K562 (cell line): ENCODE data around the gene MLYCD. TPM values are rescaled to one million over a fixed set of nuclear protein-coding genes. Genes with fewer than 3 reads are reported as not detected.

Experiments used
- ATF4 ChIP-seq: fragments of 450-650 bp; formaldehyde crosslinking; IDR thresholded peaks from 2 replicates; pipeline ENCODE4 v1.4.0; 2022; ENCODE audit warnings: mild to moderate bottlenecking, moderate library complexity
- BCOR ChIP-seq: fragments of 450-650 bp; IDR thresholded peaks from 2 replicates; pipeline ENCODE4 v1.6.1; 2016
- CC2D1A ChIP-seq: fragments of 450-650 bp; IDR thresholded peaks from 2 replicates; pipeline ENCODE4 v1.6.1; 2017; ENCODE audit warnings: mild to moderate bottlenecking
- CREM ChIP-seq: IDR thresholded peaks from 2 replicates; pipeline ENCODE4 v1.6.1; 2014; ENCODE audit warnings: antibody characterized with exemption, low read depth
- CTBP1 ChIP-seq: fragments of 450-650 bp; IDR thresholded peaks from 2 replicates; pipeline ENCODE4 v1.6.1; 2016; ENCODE audit warnings: borderline replicate concordance
- E2F6 ChIP-seq, 2 experiments: IDR thresholded peaks; 2 replicates each; pipeline ENCODE4 v1.6.1; 2011; ENCODE audit warnings: borderline replicate concordance in 1 of 2, control low read depth in 1 of 2, low read depth in 1 of 2, low read length in 1 of 2, mild to moderate bottlenecking in 1 of 2, mixed read lengths in 1 of 2, moderate library complexity in 1 of 2; ENCODE audit not compliant: insufficient read depth in 1 of 2, insufficient read length in 1 of 2, poor library complexity in 1 of 2, severe bottlenecking in 1 of 2; ENCODE audit errors: extremely low read depth in 1 of 2
- ETS1 ChIP-seq: conservative IDR thresholded peaks from 2 replicates; pipeline ENCODE4 v1.6.1; 2011; ENCODE audit warnings: low read depth, mild to moderate bottlenecking, low read length; ENCODE audit not compliant: control insufficient read depth
- GABPA ChIP-seq: fragments of 200-800 bp; sonication (Bioruptor generic); conservative IDR thresholded peaks from 2 replicates; pipeline ENCODE4 v1.6.1; 2016; ENCODE audit warnings: low read depth, missing genetic modification characterization, missing compliant biosample characterization
- KDM2B ChIP-seq: fragments of 250-450 bp; sonication (Bioruptor Pico); IDR thresholded peaks from 2 replicates; pipeline ENCODE4 v1.8.0; 2021; ENCODE audit warnings: mild to moderate bottlenecking, moderate library complexity
- POLR2G ChIP-seq: fragments of 200-400 bp; formaldehyde crosslinking; IDR thresholded peaks from 2 replicates; pipeline ENCODE4 v1.6.1; 2017; ENCODE audit warnings: low read depth, mild to moderate bottlenecking, antibody characterized with exemption, low read length, moderate library complexity
- PURB ChIP-seq: sonication (generic); formaldehyde crosslinking; IDR thresholded peaks from 2 replicates; pipeline ENCODE4 v1.9.0; 2021; ENCODE audit warnings: low read depth, mild to moderate bottlenecking, missing genetic modification reagents
- REST ChIP-seq, 2 experiments: fragments of 450-650 bp; formaldehyde crosslinking in 1 of 2; IDR thresholded peaks; 2 replicates each; pipeline versions ENCODE4 v1.4.0 to v1.6.1; 2014 to 2020; ENCODE audit warnings: mild to moderate bottlenecking in 2 of 2, borderline replicate concordance in 1 of 2, low read depth in 1 of 2
- SMC3 ChIP-seq: conservative IDR thresholded peaks from 2 replicates; pipeline ENCODE4 v1.6.1; 2011; ENCODE audit warnings: low read depth, low read length, improper control_type of control experiment; ENCODE audit not compliant: insufficient read depth
- TRIM24 ChIP-seq, 2 experiments: fragments of 450-650 bp; IDR thresholded peaks; 2 replicates each; pipeline ENCODE4 v1.6.1; 2016
- ZNF384 ChIP-seq: IDR thresholded peaks from 2 replicates; pipeline ENCODE4 v1.6.1; 2012; ENCODE audit warnings: low read depth, low read length, improper control_type of control experiment
- ZNF79 ChIP-seq: fragments of 250-450 bp; sonication (Bioruptor Pico); IDR thresholded peaks from 2 replicates; pipeline ENCODE4 v1.4.0; 2020; ENCODE audit warnings: low read depth, mild to moderate bottlenecking, moderate library complexity
- polyA plus RNA-seq, 8 experiments: library from polyadenylated mRNA; depleted of rRNA in 4 of 8; stranded (reverse) in 5 of 8; unstranded in 3 of 8; fragments of >200 nt; fragmentation: Nextera tagmentation in 2 of 8; fragmentation: Illumina TruSeq in 1 of 8; extraction: Ambion mirVana in 2 of 8; extraction: Trizol in 1 of 8; gene quantifications; 2 replicates each; pipeline versions ENCODE4 v1.2.1 to v1.2.3, GENCODE V29; 2011 to 2014; ENCODE audit warnings: inconsistent platforms in 1 of 8, missing spikeins in 1 of 8
- total RNA-seq, 7 experiments: library from RNA; depleted of rRNA in 6 of 7; stranded (reverse); fragments of >200 nt in 6 of 7; fragmentation: Illumina TruSeq in 2 of 7; extraction: Trizol in 2 of 7; gene quantifications; 2 replicates each; pipeline versions ENCODE4 v1.2.1 to v1.2.3, GENCODE V29; 2011 to 2021; ENCODE audit warnings: low replicate concordance in 1 of 7

MLYCD gene
- total and polyA plus RNA-seq, 9 of the 15 experiments (the other 6 are each of a cell fraction or from before 2014, with no cell fraction given): 0.15 to 2.0 (median 1.0) TPM

GRCh38 chr16:83926726-83927397 is 27.9 kb downstream of the MLYCD start (continued):
- TF ChIP-seq E2F6 (IDR thresholded peaks at IDR 0.05; ENCODE audit: borderline replicate concordance in 1 of 2, extremely low read depth in 1 of 2, insufficient read depth in 1 of 2, insufficient read length in 1 of 2, low read depth in 1 of 2, low read length in 1 of 2, poor library complexity in 1 of 2, severe bottlenecking in 1 of 2) (peak in 1 of 2 experiments; percentile 16), POLR2G (0 out of 2 replicates have a peak, but pooled peaks have one; percentile 18), CC2D1A (peak; percentile 58), ZNF79 (CRISPR knock-in tag) (no peak), GABPA (tag) (no peak), CTBP1 (peak; percentile 70; the same call in 1 of the 2 replicates), ATF4 (CRISPR knock-in tag) (no peak), TRIM24 (IDR thresholded peaks at IDR 0.05) (0 out of 4 replicates have a peak, but pooled peaks of 1 of the 2 experiments have one; percentile 10), SMC3 (peak; percentile 75; the same call in 1 of the 2 replicates), PURB (no peak), KDM2B (CRISPR knock-in tag) (0 out of 2 replicates have a peak, but pooled peaks have one; percentile 13), ETS1 (0 out of 2 replicates have a peak, but pooled peaks have one; percentile 44), REST (IDR thresholded peaks at IDR 0.05; ENCODE audit: borderline replicate concordance) (peak; percentile 69; the same call in 1 of the 2 replicates), REST (CRISPR knock-in tag; IDR thresholded peaks at IDR 0.05; ENCODE audit: low read depth) (no peak), CREM (peak; percentile 30; the same call in 1 of the 2 replicates), ZNF384 (no peak), BCOR (no peak)
